Breast epithelium (tissue), 3 donors: Measurements from ENCODE around the gene ACACB.

ENCODE experiments used
- CTCF ChIP-seq, 3 donors: fragments of 450-650 bp; IDR thresholded peaks; one replicate each; pipeline ENCODE4 v1.5.1; 2016 to 2017; ENCODE audit warnings: antibody characterized with exemption in 3 of 3, mild to moderate bottlenecking in 3 of 3, moderate library complexity in 3 of 3
- POLR2A ChIP-seq: fragments of 450-650 bp; IDR thresholded peaks from one replicate; pipeline ENCODE4 v1.6.1; 2016; ENCODE audit warnings: antibody characterized with exemption, mild to moderate bottlenecking, moderate library complexity
- POLR2AphosphoS5 ChIP-seq, 3 donors: sonication (generic); formaldehyde crosslinking; IDR thresholded peaks; one replicate each; pipeline ENCODE4 v1.6.1; 2017; ENCODE audit warnings: antibody characterized with exemption in 3 of 3

GRCh38 chr12:109239691-109240090 is 123.3 kb downstream of the ACACB start:
- TF ChIP-seq CTCF (IDR thresholded peaks at IDR 0.05): no peak
- no peak for TF ChIP-seq POLR2A
- no peak for TF ChIP-seq POLR2AphosphoS5 (IDR thresholded peaks at IDR 0.05)
